MV-4-11 (cell line): Measurements from ENCODE around the gene ST8SIA3.

Experiments
- DNase-seq: peaks from one replicate; lab custom pipeline; 2025; lab: John Stamatoyannopoulos, UW

Gene ST8SIA3, protein sequence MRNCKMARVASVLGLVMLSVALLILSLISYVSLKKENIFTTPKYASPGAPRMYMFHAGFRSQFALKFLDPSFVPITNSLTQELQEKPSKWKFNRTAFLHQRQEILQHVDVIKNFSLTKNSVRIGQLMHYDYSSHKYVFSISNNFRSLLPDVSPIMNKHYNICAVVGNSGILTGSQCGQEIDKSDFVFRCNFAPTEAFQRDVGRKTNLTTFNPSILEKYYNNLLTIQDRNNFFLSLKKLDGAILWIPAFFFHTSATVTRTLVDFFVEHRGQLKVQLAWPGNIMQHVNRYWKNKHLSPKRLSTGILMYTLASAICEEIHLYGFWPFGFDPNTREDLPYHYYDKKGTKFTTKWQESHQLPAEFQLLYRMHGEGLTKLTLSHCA

DNA sequence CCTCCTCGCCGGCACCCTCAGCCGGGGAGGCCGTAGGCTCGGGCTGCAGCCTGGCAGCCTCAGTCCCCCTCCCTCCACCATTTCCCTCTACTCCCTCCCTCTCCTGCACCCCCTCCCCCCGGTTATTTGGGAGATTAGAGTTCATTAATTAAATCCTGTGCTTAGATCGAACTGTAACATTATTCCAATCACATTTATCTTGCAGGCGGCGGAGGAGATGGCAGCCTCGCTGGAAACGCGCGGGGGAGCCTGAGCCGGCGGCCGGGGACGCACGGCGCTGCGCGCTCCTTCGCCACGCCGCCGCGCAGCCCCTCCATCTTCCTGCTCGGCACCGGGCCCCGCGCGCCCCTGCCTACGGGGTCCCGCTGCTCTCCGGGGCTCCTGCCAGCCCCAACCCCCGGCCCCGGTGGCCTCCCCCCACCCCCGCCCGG lies at the start of gene ST8SIA3:
ST8SIA3 (plus strand) TSS at position 287 of the 431 bp plus-strand sequence. CDS start 290 bp downstream, outside the sequence.
- no peak for DNase-seq

GRCh38 chr18:57311472-57311871 lies 40.9 kb upstream of the ST8SIA3 start:
- no peak for DNase-seq

- DNase-seq, result no peak
These were observed 39.8 kb upstream of the ST8SIA3 start for GRCh38 chr18:57312346-57313144.

DNA sequence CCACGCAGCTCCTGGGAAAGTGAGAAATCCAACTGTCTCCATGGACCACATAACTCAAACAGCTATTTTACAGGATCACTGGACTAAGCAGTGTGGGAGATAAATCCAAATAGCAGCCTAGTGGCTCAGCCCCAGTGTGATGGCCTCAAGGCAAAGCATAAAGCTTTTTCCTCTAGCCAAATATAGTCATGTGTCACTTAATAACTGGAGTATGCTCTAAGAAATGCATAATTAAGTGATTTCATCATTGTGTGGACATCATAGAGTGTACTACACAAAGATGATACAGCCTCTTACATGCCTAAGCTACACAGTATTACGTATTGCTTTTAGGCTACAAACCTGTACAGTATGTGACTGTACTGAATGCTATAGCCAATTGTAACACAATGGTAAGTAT lies 31.8 kb upstream of the ST8SIA3 start:
- no peak for DNase-seq

- no peak for DNase-seq
These were observed 26.7 kb upstream of the ST8SIA3 start for GRCh38 chr18:57325491-57326166.

- no peak for DNase-seq
These were observed 25.5 kb upstream of the ST8SIA3 start for GRCh38 chr18:57326718-57327323.

- no peak for DNase-seq
These were observed 23.7 kb upstream of the ST8SIA3 start for GRCh38 chr18:57328665-57329064.

DNA sequence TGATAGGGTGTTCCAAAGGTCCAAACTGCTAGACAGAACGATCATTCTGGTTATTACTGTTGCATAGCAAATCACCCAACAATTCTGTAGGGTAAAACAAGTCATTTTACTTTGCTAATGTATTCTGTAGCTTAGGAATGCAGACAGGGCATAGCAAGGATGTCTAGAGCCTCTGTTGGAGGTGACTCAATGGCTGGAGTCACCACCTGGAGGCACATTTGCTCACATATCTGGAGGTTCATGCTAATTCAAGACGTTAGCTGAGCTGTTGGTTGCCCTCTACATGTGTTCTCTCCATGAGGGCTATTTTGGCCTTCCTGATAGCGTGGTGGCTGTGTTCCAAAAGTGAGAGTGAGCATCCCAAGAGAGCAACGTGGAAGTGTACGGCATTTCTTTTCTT lies 22.5 kb upstream of the ST8SIA3 start:
- no peak for DNase-seq

- no peak for DNase-seq
These were observed 20.6 kb upstream of the ST8SIA3 start for GRCh38 chr18:57331718-57332117.

DNA sequence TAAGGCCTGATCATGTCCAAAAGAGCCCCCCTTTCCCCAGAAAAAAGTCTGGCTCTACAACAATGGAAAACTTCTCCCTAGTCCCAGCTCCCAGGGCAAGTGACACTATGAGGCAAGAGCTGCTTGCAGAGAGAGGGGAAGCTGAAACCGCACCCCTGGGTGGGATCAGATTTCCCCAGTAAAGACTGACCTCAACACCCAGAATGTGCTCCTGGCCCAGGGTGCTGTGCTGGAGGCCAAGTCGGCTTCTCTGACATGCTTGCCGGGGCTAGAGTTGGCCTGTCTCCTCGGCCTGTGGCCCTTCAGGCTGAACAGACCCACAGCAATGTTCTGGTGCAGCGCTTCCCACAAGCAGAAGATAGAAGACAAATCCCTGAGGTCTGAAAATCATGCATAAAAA lies 18.4 kb upstream of the ST8SIA3 start:
- DNase-seq, result peak; percentile 68

DNA sequence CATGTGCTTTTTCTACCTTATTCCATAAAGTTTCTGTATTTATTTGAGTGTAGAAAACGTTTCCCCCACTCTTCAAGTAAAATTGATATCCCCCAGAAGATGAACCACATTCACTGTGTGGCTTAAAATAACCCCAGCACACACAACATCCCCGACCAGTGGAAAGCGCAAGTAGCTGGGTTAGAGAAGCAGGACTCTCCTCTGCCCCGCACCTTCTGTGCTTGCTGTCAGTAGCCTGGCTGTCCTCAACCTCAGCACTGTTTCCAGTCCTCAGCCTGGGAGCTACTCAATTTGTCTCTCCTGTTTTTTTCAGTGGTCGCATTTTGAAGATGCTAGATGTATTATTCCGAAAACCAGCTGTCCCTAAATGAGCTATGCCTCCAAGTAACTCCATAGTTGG lies 18.0 kb upstream of the ST8SIA3 start:
- DNase-seq, result no peak

GRCh38 chr18:57336343-57336742 lies 16.0 kb upstream of the ST8SIA3 start:
- no peak for DNase-seq

DNA sequence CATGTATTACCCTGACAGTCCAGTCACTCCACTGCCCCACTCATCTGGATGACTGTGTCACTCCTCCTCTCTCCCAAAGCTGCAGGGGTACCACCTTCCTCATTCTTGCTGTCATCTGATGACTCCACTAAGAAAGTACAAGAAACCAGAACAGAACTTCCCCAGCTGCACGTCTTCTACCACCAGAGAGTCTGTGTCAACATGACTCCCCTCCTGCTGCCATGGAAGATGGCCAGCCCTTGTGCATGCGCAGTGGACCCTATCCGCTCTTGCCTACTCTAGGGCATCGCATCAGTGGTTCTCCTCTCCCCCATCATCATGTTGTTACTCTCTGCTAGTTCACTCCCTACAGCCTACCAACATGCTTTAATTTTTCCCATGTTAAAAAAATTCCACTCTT lies 14.5 kb upstream of the ST8SIA3 start:
- DNase-seq, result peak; percentile 67

GRCh38 chr18:57343833-57344232 lies 8.5 kb upstream of the ST8SIA3 start:
- peak; percentile 8 for DNase-seq

GRCh38 chr18:57346876-57347275 lies 5.5 kb upstream of the ST8SIA3 start:
- no peak for DNase-seq

DNA sequence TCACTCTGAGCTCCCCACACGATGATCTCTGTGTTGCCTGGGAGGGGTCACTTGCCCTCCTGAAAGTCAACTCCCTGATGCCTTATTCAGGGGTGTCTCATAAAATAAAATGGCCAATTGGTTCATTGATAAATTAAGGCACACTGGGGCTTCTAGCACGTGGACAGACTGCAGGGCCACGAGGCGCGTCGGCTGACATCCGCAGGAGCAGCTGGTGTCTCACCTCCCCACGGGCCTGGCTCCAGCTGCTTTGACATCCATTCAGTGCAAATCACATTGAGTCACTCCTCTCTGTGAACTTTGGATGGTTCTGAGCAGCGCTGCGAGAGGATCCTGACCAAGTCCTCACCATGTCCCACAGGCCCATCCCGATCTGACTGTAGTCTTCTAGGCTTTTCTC lies 4.6 kb upstream of the ST8SIA3 start:
- DNase-seq, result no peak

GRCh38 chr18:57352761-57353136 lies 392 bp downstream of the ST8SIA3 start:
- no peak for DNase-seq

DNA sequence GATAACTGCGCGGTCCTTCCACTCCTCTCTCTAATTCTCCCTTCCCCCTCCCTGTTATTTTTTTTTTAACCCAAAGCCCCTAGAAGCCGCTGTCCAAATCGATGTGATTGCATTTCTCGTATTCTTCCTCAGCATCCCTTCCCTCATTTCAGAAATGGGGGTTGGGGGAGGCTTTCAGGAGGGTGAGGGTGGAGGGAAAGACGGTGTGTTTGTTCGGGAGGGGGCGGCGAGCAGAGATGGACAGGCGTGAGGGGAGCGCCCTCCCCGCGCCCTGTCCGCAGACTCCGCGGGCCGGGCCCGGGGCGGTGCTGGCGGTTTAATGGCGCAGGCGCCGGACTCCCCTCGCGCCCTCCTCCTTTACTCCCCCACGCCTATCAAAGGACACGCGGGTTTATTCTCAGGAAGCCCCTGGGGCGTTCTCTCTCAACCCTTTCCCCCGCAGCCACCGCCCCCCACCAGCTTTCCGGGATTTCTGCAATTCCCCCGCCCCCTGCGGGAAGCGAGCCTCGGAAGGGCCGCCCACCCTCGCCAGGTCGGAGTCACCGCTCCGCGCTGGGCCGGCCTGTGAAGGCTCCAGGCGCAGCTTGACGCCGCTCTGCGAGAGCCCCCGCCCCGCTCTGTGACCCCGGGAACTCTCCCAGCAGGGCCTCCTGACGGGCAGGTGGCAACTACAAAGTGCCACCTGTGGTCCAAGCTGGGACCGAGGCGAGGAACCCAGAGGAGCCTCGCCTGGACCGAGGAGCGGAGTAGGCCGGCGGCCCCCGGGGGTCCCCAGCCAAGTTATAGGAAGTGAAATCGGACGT lies 981 bp downstream of the ST8SIA3 start:
- no peak for DNase-seq

DNA sequence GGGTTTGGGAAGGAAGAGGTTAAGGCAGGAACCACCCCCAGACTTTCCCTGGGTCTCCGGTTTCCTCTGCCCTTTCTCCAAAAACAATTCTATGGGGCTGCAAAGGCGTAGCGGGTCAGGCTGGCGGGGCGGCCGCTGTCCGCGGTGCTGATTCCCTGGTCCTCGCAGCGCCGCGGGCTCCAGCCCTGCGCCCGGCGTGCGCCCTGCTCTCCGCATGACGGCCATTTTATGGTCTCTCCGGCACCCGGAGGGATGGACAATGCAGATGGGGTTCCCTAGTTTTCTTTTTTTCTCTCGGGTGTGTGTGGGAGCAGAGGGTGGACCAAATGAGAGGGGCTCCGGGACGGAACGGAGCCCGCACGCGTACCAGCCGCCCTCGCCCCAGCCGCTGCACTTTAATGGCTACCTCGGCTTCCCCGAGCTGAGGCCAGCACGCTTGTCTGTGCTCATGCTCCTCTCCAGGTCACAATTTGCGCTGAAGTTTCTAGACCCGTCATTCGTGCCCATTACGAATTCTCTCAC lies 1.6 kb downstream of the ST8SIA3 start:
- DNase-seq, result no peak

- DNase-seq, result no peak
These were observed 7.1 kb downstream of the ST8SIA3 start for GRCh38 chr18:57359433-57359832.

GRCh38 chr18:57362714-57363113 lies 10.4 kb downstream of the ST8SIA3 start:
- DNase-seq, result no peak
